CD8-positive, alpha-beta memory T cell (primary cell): Measurements from ENCODE around the gene KCTD3. TPM values are rescaled to one million over a fixed set of nuclear protein-coding genes. Genes with fewer than 3 reads are reported as not detected.

Source experiments
- CTCF ChIA-PET: fragments of 350-600 bp; sonication (Branson Sonifier 250); formaldehyde crosslinking; loops from one replicate; lab custom pipeline; 2021; ENCODE audit warnings: antibody characterized with exemption; lab: Charles Lee
- POLR2A ChIA-PET: fragments of 350-600 bp; sonication (Branson Sonifier 250); formaldehyde crosslinking; loops from one replicate; lab custom pipeline; 2021; ENCODE audit warnings: antibody characterized with exemption; lab: Charles Lee
- DNase-seq, 5 donors: peaks; one replicate each; pipeline versions ENCODE4 v3.0.0 to v3.0.0-alpha.2; 2020 to 2022; ENCODE audit warnings: mixed read lengths in 1 of 5
- H3K27ac ChIP-seq: one replicate; pipeline ENCODE4 v1.7.0; 2013; ENCODE audit warnings: low read depth, mild to moderate bottlenecking, low read length, moderate library complexity
- H3K27me3 ChIP-seq: 2 replicates; pipeline ENCODE4 v1.7.0; 2013; ENCODE audit warnings: low read length, mild to moderate bottlenecking; ENCODE audit not compliant: insufficient read depth, poor library complexity, severe bottlenecking
- H3K36me3 ChIP-seq: 2 replicates; pipeline ENCODE4 v1.7.0; 2013; ENCODE audit warnings: mild to moderate bottlenecking, low read length, moderate library complexity; ENCODE audit not compliant: insufficient read depth
- H3K4me1 ChIP-seq: 2 replicates; pipeline ENCODE4 v1.7.0; 2013; ENCODE audit warnings: mild to moderate bottlenecking, low read length, moderate library complexity; ENCODE audit not compliant: insufficient read depth
- H3K4me3 ChIP-seq: 2 replicates; pipeline ENCODE4 v1.7.0; 2013; ENCODE audit warnings: mild to moderate bottlenecking, low read length
- H3K9me3 ChIP-seq: 2 replicates; pipeline ENCODE4 v1.7.0; 2013; ENCODE audit warnings: mild to moderate bottlenecking, low read length
- H3K27ac Mint-ChIP-seq, 8 donors: one replicate each; pipeline ENCODE4 v1.8.0; 2020 to 2021; ENCODE audit warnings: mixed read lengths in 8 of 8, mild to moderate bottlenecking in 6 of 8, inconsistent platforms in 3 of 8, moderate library complexity in 3 of 8
- H3K27me3 Mint-ChIP-seq, 2 donors: one replicate each; pipeline ENCODE4 v1.8.0; 2020 to 2021; ENCODE audit warnings: mixed read lengths in 2 of 2, mild to moderate bottlenecking in 1 of 2, moderate library complexity in 1 of 2
- H3K36me3 Mint-ChIP-seq, 3 donors: one replicate each; pipeline ENCODE4 v1.8.0; 2020 to 2021; ENCODE audit warnings: mixed read lengths in 3 of 3, inconsistent platforms in 1 of 3, mild to moderate bottlenecking in 1 of 3
- H3K4me1 Mint-ChIP-seq, 3 donors: one replicate each; pipeline ENCODE4 v1.8.0; 2020 to 2021; ENCODE audit warnings: mixed read lengths in 3 of 3, inconsistent platforms in 1 of 3, mild to moderate bottlenecking in 1 of 3
- H3K4me3 Mint-ChIP-seq, 7 donors: one replicate each; pipeline ENCODE4 v1.8.0; 2020 to 2021; ENCODE audit warnings: mixed read lengths in 7 of 7, mild to moderate bottlenecking in 6 of 7, moderate library complexity in 4 of 7, inconsistent platforms in 2 of 7
- H3K9me3 Mint-ChIP-seq, 5 donors: one replicate each; pipeline ENCODE4 v1.8.0; 2020 to 2022; ENCODE audit warnings: mixed read lengths in 5 of 5, mild to moderate bottlenecking in 3 of 5, moderate library complexity in 2 of 5, inconsistent platforms in 1 of 5
- polyA plus RNA-seq: library from polyadenylated mRNA; unstranded; fragments of 300-500 nt; fragmentation: Illumina TruSeq; gene quantifications from one replicate; pipeline ENCODE4 v1.2.3, GENCODE V29; 2021
- total RNA-seq, 2 experiments: library from RNA; stranded (reverse); gene quantifications; one replicate each; pipeline ENCODE4 v1.2.3, GENCODE V29; 2021

KCTD3 gene
- total and polyA plus RNA-seq, 3 experiments from 2014 or later: 0.43 to 0.79 (median 0.64) TPM

- no peak for DNase-seq
- ChIA-PET CTCF (no interaction called here), POLR2A (no interaction called here)
- H3K36me3 ChIP-seq: no peaks in the 10 kb centered on the region
- H3K4me3 ChIP-seq: no peak overlapping the region
- Mint-ChIP-seq H3K4me3 (no peak overlapping the region), H3K27me3 (no peaks in the 10 kb centered on the region), H3K4me1 (no peaks in the 10 kb centered on the region), H3K36me3 (no peaks in the 10 kb centered on the region), H3K9me3 (peaks cover 0 to 10% (median 3%) of the 10 kb centered on the region in 5 donors), H3K27ac (no peak overlapping the region)
- H3K27ac ChIP-seq: no peak overlapping the region
- H3K9me3 ChIP-seq: no peaks in the 10 kb centered on the region
- H3K4me1 ChIP-seq: no peaks in the 10 kb centered on the region
- no peaks in the 10 kb centered on the region for H3K27me3 ChIP-seq
Observed at GRCh38 chr1:215544566-215544965, 22.5 kb upstream of the KCTD3 start.

GRCh38 chr1:215545096-215545495, 22.0 kb upstream of the KCTD3 start:
- no peak for DNase-seq
- Mint-ChIP-seq H3K4me1 (no peaks in the 10 kb centered on the region), H3K27ac (no peak overlapping the region), H3K36me3 (no peaks in the 10 kb centered on the region), H3K9me3 (peaks cover 0 to 10% (median 3%) of the 10 kb centered on the region in 5 donors), H3K27me3 (no peaks in the 10 kb centered on the region), H3K4me3 (no peak overlapping the region)
- Histone ChIP-seq H3K27ac (no peak overlapping the region), H3K27me3 (no peaks in the 10 kb centered on the region), H3K36me3 (no peaks in the 10 kb centered on the region), H3K4me3 (no peak overlapping the region), H3K9me3 (no peaks in the 10 kb centered on the region), H3K4me1 (no peaks in the 10 kb centered on the region)
- CTCF ChIA-PET: no interaction called here
- POLR2A ChIA-PET: no interaction called here

GRCh38 chr1:215547011-215547410, 20.1 kb upstream of the KCTD3 start:
- H3K4me3 ChIP-seq: no peak overlapping the region
- no peaks in the 10 kb centered on the region for H3K27me3 ChIP-seq
- no peak overlapping the region for H3K27ac ChIP-seq
- POLR2A ChIA-PET: no interaction called here
- Mint-ChIP-seq H3K36me3 (no peaks in the 10 kb centered on the region), H3K4me1 (no peaks in the 10 kb centered on the region), H3K9me3 (peaks cover 0 to 10% (median 3%) of the 10 kb centered on the region in 5 donors), H3K27me3 (no peaks in the 10 kb centered on the region), H3K27ac (no peak overlapping the region), H3K4me3 (no peak overlapping the region)
- no peaks in the 10 kb centered on the region for H3K4me1 ChIP-seq
- CTCF ChIA-PET: no interaction called here
- H3K9me3 ChIP-seq: no peaks in the 10 kb centered on the region
- H3K36me3 ChIP-seq: no peaks in the 10 kb centered on the region
- DNase-seq: no peak

GRCh38 chr1:215551806-215552205, 15.3 kb upstream of the KCTD3 start:
- POLR2A ChIA-PET: no interaction called here
- no peaks in the 10 kb centered on the region for H3K9me3 ChIP-seq
- Mint-ChIP-seq H3K27me3 (no peaks in the 10 kb centered on the region), H3K36me3 (peaks cover 0 to 1% (median 0%) of the 10 kb centered on the region in 3 donors), H3K9me3 (peaks cover 9 to 22% (median 18%) of the 10 kb centered on the region in 5 donors), H3K4me3 (no peak overlapping the region), H3K4me1 (no peaks in the 10 kb centered on the region), H3K27ac (no peak overlapping the region)
- no peak for DNase-seq
- CTCF ChIA-PET: no interaction called here
- no peaks in the 10 kb centered on the region for H3K27me3 ChIP-seq
- H3K36me3 ChIP-seq: no peaks in the 10 kb centered on the region
- no peak overlapping the region for H3K27ac ChIP-seq
- H3K4me1 ChIP-seq: no peaks in the 10 kb centered on the region
- H3K4me3 ChIP-seq: no peak overlapping the region

GRCh38 chr1:215554865-215555264, 12.2 kb upstream of the KCTD3 start:
- H3K36me3 ChIP-seq: no peaks in the 10 kb centered on the region
- H3K27me3 Mint-ChIP-seq: no peaks in the 10 kb centered on the region
- H3K27me3 ChIP-seq: no peaks in the 10 kb centered on the region
- H3K9me3 ChIP-seq: no peaks in the 10 kb centered on the region
- H3K4me3 Mint-ChIP-seq: no peak overlapping the region
- ChIA-PET CTCF (no interaction called here), POLR2A (no interaction called here)
- no peak overlapping the region for H3K27ac Mint-ChIP-seq
- peaks cover 0 to 1% (median 0%) of the 10 kb centered on the region in 3 donors for H3K36me3 Mint-ChIP-seq
- H3K9me3 Mint-ChIP-seq: peaks cover 16 to 28% (median 21%) of the 10 kb centered on the region in 5 donors
- H3K4me1 ChIP-seq: no peaks in the 10 kb centered on the region
- no peaks in the 10 kb centered on the region for H3K4me1 Mint-ChIP-seq
- H3K4me3 ChIP-seq: no peak overlapping the region
- no peak for DNase-seq
- no peak overlapping the region for H3K27ac ChIP-seq

GRCh38 chr1:215555531-215555930, 11.6 kb upstream of the KCTD3 start:
- H3K27me3 ChIP-seq: no peaks in the 10 kb centered on the region
- Mint-ChIP-seq H3K9me3 (peaks cover 16 to 28% (median 21%) of the 10 kb centered on the region in 5 donors), H3K27ac (no peak overlapping the region), H3K4me1 (no peaks in the 10 kb centered on the region), H3K27me3 (no peaks in the 10 kb centered on the region), H3K4me3 (no peak overlapping the region), H3K36me3 (peaks cover 0 to 1% (median 0%) of the 10 kb centered on the region in 3 donors)
- H3K9me3 ChIP-seq: no peaks in the 10 kb centered on the region
- no peak for DNase-seq
- H3K4me1 ChIP-seq: no peaks in the 10 kb centered on the region
- ChIA-PET CTCF (no interaction called here), POLR2A (no interaction called here)
- H3K4me3 ChIP-seq: no peak overlapping the region
- no peaks in the 10 kb centered on the region for H3K36me3 ChIP-seq
- H3K27ac ChIP-seq: no peak overlapping the region

GRCh38 chr1:215556996-215557395, 10.1 kb upstream of the KCTD3 start:
- no peaks in the 10 kb centered on the region for H3K9me3 ChIP-seq
- no peak overlapping the region for H3K27ac ChIP-seq
- no peaks in the 10 kb centered on the region for H3K4me1 Mint-ChIP-seq
- no peak overlapping the region for H3K4me3 ChIP-seq
- no peaks in the 10 kb centered on the region for H3K36me3 ChIP-seq
- H3K27me3 ChIP-seq: no peaks in the 10 kb centered on the region
- no peak overlapping the region for H3K27ac Mint-ChIP-seq
- ChIA-PET CTCF (no interaction called here), POLR2A (no interaction called here)
- H3K27me3 Mint-ChIP-seq: no peaks in the 10 kb centered on the region
- H3K36me3 Mint-ChIP-seq: peaks cover 0 to 1% (median 0%) of the 10 kb centered on the region in 3 donors
- H3K9me3 Mint-ChIP-seq: peaks cover 17 to 28% (median 21%) of the 10 kb centered on the region in 5 donors
- H3K4me3 Mint-ChIP-seq: no peak overlapping the region
- no peaks in the 10 kb centered on the region for H3K4me1 ChIP-seq
- no peak for DNase-seq

GRCh38 chr1:215557504-215557903, 9.6 kb upstream of the KCTD3 start:
- peaks cover 18 to 28% (median 21%) of the 10 kb centered on the region in 5 donors for H3K9me3 Mint-ChIP-seq

More at GRCh38 chr1:215557504-215557903, 9.6 kb upstream of the KCTD3 start:
- Histone ChIP-seq H3K4me1 (no peaks in the 10 kb centered on the region), H3K9me3 (no peaks in the 10 kb centered on the region), H3K36me3 (no peaks in the 10 kb centered on the region), H3K27me3 (no peaks in the 10 kb centered on the region), H3K27ac (no peak overlapping the region), H3K4me3 (no peak overlapping the region)
- no peaks in the 10 kb centered on the region for H3K4me1 Mint-ChIP-seq
- no peak for DNase-seq
- ChIA-PET POLR2A (no interaction called here), CTCF (no interaction called here)
- no peak overlapping the region for H3K27ac Mint-ChIP-seq
- peaks cover 0 to 1% (median 0%) of the 10 kb centered on the region in 3 donors for H3K36me3 Mint-ChIP-seq
- no peaks in the 10 kb centered on the region for H3K27me3 Mint-ChIP-seq
- H3K4me3 Mint-ChIP-seq: no peak overlapping the region
